SK-N-DZ (cell line): Measurements from ENCODE around the gene NLRX1. TPM values are rescaled to one million over a fixed set of nuclear protein-coding genes. Genes with fewer than 3 reads are reported as not detected.
"Not testable (repeated sequence)": the region's sequence is repeated elsewhere in the genome, so short reads cannot be mapped to it uniquely, and the experiment has no call there.

Source experiments
- DNase-seq: peaks from one replicate; pipeline ENCODE4 v3.0.0-alpha.2; 2015; ENCODE audit warnings: low spot score
- polyA plus RNA-seq, 2 experiments: library from polyadenylated mRNA; depleted of rRNA; stranded (reverse); fragments of >200 nt; gene quantifications; 2 replicates each; pipeline ENCODE4 v1.2.3, GENCODE V29; 2014

Gene NLRX1, protein sequence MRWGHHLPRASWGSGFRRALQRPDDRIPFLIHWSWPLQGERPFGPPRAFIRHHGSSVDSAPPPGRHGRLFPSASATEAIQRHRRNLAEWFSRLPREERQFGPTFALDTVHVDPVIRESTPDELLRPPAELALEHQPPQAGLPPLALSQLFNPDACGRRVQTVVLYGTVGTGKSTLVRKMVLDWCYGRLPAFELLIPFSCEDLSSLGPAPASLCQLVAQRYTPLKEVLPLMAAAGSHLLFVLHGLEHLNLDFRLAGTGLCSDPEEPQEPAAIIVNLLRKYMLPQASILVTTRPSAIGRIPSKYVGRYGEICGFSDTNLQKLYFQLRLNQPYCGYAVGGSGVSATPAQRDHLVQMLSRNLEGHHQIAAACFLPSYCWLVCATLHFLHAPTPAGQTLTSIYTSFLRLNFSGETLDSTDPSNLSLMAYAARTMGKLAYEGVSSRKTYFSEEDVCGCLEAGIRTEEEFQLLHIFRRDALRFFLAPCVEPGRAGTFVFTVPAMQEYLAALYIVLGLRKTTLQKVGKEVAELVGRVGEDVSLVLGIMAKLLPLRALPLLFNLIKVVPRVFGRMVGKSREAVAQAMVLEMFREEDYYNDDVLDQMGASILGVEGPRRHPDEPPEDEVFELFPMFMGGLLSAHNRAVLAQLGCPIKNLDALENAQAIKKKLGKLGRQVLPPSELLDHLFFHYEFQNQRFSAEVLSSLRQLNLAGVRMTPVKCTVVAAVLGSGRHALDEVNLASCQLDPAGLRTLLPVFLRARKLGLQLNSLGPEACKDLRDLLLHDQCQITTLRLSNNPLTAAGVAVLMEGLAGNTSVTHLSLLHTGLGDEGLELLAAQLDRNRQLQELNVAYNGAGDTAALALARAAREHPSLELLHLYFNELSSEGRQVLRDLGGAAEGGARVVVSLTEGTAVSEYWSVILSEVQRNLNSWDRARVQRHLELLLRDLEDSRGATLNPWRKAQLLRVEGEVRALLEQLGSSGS
- polyA plus RNA-seq (2014; cell fraction: cytosol; rRNA removed), result not detected in 2 replicates
- polyA plus RNA-seq (2014; cell fraction: nucleus; rRNA removed), result not detected in 2 replicates

DNA sequence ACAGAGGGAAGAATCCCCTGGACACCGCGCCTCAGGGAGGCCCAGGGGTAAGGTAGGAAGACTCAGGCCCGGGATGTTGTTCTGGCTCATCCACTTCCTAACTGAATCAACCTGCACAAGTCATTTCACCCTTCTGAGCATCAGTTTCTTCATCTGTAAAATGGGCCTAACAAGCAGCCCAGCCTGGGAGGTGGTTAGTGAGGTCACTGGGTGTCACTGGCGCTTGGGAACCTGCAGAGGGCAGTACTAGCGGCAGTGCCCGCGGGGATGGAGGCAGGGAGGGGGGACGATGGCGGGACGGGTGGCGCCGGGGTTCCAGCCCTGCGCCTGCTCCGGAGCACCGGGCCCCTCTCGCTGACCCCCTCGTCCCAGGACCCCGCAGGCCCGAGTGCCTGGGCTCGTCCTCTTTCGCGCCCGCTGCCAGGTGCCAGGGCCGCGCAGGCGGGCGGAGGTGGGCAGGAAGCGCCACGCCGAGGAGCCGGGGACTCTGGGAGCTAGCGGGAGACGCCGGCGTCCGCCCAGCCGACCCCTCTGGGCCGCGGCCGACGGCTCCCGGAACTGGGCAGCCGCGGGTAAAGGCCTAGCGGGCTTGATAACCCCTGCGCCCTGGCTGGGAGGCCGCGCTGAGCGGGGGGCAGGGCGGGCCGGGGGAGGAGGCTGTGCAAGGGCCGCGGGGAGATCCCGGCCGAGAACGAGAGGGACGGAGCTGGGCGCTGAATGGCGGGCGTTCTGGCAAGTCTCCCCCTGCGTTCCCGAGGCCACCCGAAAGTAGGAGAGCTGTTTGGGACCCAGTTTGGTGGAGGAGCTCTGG lies at the start of gene NLRX1:
NLRX1 (plus strand) TSS at position 255 of the 811 bp plus-strand sequence. CDS start 2,679 bp downstream, outside the sequence.
- DNase-seq, result no peak

DNA sequence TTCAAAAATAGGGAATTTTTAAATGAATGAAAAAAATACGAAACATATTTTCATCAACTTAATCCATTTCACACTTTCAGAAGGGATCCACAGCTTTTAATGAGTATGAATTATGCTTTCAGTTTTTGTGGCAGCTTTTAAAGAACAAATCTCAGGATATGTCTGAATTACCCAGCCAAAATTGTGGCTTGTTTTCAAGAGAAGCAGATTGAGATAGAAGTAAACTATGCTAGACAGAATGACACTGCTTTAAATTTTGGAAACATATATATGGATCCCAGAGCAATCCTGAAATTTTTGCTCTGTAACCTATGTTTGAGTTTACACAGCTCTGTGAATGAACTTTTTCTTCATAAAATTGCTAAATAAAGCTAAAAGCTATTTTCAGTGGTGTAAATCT lies 49.6 kb upstream of the NLRX1 start:
- no peak for DNase-seq

DNA sequence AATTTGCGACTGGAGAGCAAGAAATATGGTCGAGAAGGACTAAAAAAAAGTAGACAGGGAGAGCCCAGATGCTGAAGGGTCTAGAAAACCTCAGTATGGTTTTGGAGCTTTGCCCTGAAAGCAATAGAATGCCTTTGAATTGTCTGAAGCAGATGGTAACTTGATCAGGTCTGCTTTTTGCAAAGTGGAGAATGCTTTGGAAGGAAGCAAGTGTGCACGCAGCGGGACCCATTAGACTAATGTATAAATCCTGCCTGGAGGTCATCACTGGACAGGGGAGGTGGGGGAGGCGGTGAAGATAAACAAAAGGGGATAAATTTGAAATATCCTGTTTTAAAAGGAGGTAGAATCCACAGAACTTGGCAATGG lies 47.9 kb upstream of the NLRX1 start:
- no peak for DNase-seq

DNA sequence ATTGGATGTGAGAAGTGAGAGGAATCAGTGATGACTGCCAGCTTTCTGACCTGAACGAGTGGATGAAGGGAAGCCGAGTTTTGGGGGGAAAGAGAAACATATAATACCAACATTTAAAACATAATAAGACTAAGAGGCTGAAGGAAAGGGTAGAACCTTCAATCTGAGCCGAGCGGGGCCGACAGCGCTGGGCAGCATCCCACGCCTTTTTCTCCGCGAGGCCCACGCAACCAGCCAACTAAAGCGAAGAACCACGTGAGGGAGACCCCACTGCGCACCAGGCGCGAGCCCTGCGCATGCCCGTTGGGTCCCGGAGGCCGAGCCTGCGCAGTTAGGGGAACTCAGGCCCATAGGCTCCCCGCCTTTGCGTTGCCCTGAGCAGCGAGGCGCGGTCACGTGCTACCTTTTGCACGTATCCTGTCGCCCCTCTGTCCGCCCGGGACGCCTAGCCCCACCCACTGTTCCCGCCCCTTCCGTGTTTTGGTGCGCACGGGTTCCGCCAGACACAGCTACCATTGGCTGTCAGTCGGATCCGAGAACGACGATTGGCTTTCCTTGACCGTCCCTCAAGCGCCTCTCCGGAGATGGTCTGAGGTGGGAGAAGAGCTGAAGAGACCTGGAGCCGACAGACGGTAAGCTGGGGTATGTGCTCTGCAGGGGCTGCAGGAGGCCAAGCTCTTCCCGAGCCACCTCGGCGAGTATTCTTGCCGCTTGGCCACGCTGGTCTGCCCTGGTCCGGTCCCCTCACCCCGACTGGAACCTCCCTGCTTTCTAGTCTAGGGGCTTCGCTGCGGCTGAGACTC lies 47.3 kb upstream of the NLRX1 start, which contains the start of gene HINFP:
HINFP (plus strand) TSS at position 573 of the 803 bp plus-strand sequence. CDS start 5,365 bp downstream, outside the sequence.
- peak; percentile 96 for DNase-seq

DNA sequence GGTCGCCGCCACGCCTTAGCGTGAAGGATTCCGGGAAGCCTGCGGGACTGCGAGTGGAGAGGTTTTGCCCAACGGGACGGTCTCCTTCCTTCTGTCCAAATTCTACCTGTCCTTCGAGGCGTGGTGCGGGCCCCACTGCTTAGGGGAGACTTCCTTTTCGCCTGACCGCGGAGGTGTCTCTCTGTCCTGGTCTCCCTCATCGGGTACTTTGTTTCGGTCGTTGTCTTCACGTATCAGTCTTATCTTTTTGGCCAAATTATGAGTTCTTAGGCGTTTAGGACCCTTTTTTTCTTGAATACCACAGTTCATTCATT lies 46.8 kb upstream of the NLRX1 start:
- DNase-seq, result no peak

DNA sequence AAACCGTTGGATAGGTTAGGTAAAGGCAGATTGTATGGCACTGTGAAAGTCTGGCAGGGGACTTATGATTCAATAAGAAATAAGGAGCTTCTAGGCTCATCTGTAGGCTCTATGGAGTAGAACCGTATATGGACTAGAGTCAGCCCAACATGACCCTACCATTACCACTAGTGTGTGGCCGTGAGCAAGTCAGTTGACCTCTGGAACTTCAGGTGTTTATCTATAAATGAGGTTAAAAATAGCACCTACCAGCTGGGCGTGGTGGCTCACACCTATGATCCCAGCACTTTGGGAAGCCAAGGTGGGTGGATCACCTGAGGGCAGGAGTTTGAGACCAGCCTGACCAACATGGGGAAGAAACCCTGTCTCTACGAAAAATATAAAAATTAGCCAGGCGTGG lies 42.7 kb upstream of the NLRX1 start:
- no peak for DNase-seq

DNA sequence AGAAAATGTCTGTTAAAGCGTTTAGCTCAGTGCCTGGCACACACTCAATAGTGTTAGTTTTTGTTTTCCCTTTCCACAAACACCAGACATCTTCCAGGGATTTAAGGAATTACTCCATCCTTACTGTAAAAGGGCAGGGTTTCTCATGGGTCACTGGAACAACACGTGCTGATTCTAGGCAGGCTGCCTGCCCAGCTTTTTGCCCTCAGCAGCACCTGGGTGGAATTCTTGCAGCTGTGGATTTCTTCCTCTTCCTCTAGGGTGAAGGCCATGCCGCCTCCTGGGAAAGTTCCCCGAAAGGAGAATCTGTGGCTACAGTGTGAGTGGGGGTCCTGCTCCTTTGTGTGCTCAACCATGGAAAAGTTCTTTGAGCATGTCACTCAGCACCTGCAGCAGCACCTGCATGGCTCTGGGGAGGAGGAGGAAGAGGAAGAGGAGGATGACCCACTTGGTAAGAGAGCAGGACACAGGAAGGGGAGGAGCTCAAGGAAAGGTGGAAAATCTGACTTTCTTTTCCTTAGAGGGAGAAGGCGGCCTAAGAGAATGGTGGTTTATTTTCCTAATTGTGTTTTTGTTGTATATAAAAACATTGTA lies 41.8 kb upstream of the NLRX1 start:
- no peak for DNase-seq

DNA sequence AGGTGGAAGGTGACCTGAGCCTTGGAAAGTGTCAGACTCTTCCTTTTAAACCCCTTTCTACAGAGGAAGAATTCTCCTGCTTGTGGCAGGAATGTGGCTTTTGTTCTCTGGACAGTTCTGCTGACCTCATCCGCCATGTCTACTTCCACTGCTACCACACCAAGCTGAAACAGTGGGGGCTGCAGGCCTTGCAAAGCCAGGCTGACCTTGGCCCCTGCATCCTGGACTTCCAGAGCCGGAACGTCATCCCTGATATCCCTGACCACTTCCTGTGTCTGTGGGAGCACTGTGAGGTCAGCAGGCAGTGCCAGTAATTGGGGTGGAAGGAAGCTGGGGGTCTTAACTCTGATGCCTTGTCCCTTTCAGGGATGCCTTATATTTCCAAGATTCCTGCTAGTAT lies 37.9 kb upstream of the NLRX1 start:
- no peak for DNase-seq

DNA sequence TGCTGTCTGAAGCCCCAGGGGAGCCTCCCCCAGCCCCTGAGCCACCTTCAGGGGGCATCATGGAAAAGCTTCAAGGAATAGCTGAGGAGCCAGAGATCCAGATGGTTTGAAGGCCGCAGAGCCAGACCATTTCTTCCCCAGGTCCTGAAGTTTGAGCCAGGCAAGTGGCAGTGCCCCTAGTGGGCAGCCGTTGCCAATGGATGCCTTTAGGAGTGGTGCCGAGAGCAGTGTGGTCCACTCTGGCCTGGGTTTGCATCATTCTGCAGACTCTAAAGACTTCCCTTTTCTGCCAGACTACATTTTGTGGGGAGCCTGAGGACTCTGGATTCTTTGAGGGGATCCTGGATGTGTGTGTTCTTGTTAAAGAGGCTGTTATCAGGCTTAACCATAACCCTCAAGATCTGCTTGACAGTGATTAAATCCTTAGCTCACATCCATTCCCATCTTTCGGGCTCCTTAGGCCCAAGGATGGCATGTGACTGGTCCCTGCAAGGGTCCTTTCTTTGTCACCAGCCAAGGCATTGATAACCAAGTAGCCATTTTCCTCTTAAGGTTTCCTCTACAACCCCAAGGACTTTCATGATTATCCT lies 34.0 kb upstream of the NLRX1 start:
- DNase-seq, result no peak

DNA sequence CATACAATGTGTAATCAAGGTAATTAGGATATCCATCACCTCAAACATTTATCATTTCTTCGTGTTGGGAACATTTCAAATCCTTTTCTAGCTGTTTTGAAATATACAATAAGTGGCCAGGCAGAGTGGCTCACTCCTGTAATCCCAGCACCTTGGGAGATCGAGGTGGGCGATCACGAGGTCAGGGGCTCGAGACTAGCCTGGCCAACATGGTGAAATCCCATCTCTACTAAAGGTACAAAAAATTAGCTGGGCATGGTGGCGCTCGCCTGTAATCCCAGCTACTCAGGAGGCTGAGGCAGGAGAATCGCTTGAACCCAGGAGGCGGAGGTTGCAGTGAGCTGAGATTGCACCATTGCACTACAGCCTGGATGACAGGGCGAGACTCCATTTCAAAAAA lies 29.2 kb upstream of the NLRX1 start:
- DNase-seq, result not testable (repeated sequence)

DNA sequence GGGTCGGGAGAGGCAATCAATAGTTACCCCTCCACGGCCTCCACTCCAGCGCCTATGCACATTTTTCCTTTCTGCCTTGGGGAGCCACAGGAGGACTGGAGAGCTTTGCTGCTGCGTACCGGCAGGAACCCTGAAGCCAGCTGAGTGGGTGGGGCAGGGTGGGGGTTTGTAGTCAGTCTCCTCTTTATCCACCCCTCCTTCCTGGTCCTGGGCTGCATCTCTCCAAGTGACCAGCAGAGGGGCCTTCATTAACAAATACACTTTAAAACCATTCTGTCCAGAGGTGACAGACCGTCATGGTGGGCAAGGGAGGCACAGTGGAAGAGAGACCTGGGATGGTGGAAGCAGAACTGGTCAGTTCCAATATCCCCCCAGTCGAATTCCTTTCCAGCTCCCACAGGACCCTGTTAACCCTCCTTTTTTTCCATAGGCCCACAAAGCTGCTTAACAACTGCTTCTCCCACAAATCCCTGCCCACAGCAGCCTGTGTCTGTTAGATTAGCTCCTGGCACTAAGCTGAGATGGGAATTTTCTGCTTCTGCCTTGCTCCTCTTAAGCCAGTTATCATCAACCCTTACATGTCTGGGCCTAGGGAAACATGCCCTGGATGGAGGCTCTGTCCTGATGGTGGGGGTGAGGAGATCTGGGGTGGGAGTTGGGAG lies 23.6 kb upstream of the NLRX1 start:
- peak; percentile 72 for DNase-seq

DNA sequence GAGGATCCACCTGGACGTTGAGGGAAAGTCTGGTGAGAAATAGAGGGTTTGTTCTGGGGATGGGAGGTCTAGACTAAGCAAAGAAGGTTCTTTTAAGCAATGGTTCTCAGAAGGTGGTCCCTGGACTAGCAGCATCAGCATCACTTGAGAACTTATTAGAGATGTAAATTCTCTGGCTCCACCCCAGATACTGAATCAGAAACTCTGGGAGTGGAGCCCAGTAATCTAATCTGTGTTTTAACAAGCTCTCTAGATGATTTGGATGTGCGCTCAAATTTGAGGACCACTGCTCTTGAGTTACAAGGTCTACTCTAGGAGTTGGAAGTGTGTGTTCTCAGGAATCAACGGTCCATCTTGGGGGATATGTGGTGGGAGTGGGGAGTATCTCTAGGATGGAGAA lies 23.0 kb upstream of the NLRX1 start:
- no peak for DNase-seq

DNA sequence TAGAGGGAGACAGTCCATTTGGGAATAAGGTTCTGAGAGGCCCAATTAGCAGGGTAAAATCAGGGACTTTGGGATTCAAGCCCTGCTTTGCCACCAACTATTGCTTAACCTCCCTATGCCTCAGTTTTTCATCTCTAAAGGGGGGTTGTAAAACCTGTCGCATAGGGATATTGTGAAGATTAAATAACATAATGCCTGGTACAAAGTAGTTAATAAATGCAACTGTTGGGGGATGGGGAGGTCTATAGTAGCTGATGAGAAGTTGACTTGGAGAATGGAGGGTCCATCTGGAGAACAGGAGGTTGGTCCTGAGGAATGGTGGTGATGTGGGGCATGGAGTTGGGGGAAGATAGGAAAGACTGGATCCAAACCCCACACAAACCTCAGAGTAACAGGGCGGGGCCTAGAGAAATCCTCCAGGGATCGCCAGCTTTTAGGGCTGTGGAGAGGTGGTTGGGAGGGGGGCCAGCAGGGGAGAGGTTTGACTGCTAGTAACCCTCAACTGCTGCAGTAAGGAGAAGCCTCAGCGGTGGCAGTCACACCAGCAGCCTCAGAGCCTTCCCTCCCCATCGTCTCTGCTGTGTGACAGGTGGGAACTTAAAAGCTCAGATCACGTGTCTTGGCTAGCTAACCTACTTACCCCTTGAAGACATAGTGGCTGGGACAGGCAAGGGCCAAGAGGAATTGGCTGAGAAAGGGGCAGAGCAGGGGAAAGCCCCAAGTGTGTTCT lies 20.8 kb upstream of the NLRX1 start:
- DNase-seq, result peak; percentile 29

DNA sequence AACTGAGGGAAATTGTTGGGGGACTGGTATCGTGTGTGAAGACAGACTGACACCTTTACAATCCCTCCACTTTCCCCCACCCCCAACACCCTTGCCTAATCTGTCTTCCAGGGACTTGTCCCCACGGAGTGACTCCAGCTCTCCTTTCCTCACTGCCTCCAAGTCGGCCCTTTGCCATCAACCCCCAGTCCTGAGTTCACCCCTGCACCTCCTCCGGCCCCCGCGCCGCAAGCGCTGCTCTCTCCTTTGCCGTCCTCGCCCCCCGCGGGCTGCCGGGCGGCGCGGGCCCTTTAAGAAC lies 19.9 kb upstream of the NLRX1 start:
- DNase-seq, result no peak

DNA sequence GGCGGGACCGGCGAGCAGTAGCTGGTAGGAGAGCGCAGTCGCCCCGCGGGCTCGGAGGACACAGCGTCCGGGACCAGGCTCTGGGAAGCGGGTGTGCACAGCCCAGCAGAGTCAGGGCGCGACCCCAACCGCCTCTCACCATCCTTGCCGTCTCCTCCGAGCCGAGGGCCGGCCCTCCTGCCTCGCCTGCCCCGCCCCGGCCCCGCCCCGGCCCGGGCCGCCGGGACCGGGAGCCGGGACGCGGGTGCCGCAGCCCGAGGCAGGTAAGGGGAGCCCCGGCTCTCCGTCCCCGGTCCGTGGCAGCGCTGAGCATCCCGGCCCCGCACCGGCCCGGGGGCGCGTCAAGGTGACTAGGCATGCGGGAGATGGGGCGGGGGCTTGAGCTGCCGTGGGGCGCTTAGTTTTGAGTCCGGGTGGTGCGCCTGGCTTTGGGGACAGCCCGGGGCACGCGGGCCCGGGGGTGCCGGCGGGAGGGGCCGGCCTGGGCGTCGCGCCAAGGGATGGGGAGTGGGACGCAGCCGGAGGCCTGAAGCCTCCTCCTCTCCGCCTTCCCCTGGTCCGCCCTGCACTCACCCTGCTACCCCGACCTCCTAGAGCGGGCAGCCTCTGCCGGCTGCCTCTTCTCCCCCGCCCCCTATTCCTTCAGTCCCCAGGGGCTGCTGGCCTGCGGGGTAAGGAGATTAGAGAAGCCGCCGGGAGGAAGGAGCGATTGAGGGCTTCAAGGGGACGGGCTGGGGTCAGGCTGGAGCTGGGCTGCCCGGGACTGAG lies 19.3 kb upstream of the NLRX1 start, which contains the start of gene ABCG4:
ABCG4 (plus strand) TSS at position 35 of the 768 bp plus-strand sequence. CDS start 914 bp downstream, outside the sequence.
- DNase-seq, result peak; percentile 41

DNA sequence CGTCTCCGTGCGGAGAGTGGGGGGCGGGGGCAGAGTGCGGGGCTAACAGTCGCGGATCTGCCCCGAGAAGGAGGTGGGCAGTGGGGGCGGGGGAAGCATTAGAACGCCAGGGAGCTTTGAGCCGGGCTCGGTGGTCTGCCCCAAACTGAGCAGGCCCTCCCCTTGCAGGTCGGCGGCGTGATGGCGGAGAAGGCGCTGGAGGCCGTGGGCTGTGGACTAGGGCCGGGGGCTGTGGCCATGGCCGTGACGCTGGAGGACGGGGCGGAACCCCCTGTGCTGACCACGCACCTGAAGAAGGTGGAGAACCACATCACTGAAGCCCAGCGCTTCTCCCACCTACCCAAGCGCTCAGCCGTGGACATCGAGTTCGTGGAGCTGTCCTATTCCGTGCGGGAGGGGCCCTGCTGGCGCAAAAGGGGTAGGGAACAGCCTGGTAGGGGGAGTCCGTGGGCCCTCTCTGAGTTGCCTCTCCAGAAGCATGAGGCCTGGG lies 18.7 kb upstream of the NLRX1 start:
- DNase-seq, result no peak

DNA sequence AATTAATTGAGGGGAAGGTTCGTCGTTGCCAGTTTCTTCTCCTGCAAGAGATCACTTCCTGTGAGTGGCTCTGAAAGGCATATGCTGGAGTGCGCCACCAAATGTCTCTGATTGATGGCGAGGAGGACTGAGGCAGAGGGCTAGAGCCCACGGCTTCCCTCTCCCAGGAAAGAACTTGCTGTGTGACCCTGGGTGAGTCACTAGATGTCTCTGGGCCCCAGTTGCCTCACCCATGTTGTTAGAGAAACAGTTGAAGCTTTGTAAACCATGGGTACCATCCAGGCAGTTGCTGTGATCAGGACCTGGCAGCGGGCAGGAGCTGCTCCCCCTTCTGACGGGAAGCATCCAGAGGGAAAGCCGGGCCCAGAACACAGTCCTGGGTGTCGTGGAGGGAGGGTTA lies 16.5 kb upstream of the NLRX1 start:
- no peak for DNase-seq

DNA sequence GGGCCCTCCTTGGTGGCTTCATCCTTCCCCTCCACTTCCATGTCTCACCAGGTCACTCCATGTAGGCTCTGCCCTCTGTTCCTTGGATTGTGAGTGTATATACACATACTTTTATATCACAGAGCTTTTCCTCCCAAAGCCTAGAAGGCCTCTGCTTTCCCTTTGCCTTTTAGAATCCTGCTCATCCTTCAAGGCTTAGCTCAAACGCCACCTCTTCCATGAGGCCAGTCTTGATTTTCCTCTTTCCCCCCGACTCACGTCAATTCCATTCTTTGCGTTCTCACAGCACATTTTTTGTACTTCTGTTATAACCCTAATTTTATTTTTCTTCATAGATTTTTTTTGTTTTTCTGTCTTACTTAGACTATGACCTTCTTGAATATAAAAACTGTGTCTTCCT lies 15.9 kb upstream of the NLRX1 start:
- DNase-seq, result no peak
